ENCODE results near the gene NPAS3. TPM values are rescaled to one million over a fixed set of nuclear protein-coding genes. Genes with fewer than 3 reads are reported as not detected.

Gene NPAS3
- total RNA-seq, 1 experiment from 2014 or later = not detected

DNA sequence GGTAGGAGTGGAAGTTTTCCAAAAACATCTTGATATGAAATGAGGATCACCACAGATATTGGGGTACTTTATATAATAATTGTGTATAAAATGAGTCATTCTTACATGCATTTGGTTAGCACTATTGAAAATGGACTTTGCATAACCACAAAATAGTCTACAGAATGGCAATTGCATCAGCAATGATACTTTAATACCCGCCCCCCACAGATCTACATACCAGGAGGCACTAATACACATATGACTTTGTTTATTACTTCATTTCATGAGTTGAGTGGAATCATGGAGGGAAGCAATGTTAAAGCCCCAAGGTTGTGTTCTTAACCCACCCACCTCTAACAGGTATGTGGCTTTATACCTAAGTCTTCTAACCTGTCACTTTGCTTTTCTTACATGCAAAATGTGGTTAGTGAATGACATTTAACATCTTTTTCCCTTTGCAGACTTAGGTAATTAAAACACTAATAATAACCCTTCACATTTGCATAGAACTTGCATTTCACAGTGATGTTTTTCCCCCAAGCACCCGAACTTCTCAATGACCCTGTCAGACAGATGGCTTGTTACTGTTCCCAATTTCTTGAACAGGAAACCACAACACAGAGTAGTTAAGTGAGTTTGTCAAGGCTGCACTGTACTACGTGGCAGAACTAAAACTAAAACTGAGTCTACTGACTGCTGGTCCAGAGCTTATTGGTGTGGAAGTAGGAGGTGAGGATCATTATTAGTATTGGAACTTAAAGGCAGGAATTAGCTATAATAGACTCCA lies 101.9 kb downstream of the NPAS3 start:
- peaks cover 0 to 3% of the 10 kb centered on the region in 2 experiments; a peak in 1 of 4 replicates for H3K9me3 ChIP-seq (ENCODE audit: control insufficient read depth in 1 of 2, insufficient read depth in 1 of 2, low read depth in 1 of 2, low read length in 2 of 2)
- no peaks in the 10 kb centered on the region for H3K79me2 ChIP-seq (ENCODE audit: insufficient read depth, low read length)
- POLR2A ChIA-PET = no interaction called here

GRCh38 chr14:33042591-33042990 lies 103.9 kb downstream of the NPAS3 start:
- Histone ChIP-seq H3K79me2 (ENCODE audit: insufficient read depth, low read length) (no peaks in the 10 kb centered on the region), H3K9ac (ENCODE audit: low read length) (no peak overlapping the region), H3K9me2 (ENCODE audit: insufficient read depth) (no peaks in the 10 kb centered on the region), H3K27ac (ENCODE audit: low read depth, low read length) (no peak overlapping the region), H3K4me2 (ENCODE audit: low read length) (no peak overlapping the region), H3K4me3 (replicated peaks in 1 of 2; ENCODE audit: low read depth in 1 of 2, low read length in 2 of 2) (no peak overlapping the region), H2AFZ (ENCODE audit: low read depth, low read length, poor library complexity, severe bottlenecking) (no peak overlapping the region), H3K36me3 (ENCODE audit: control insufficient read depth in 1 of 2, insufficient read depth in 2 of 2, low read length in 2 of 2) (no peaks in the 10 kb centered on the region), H4K20me1 (ENCODE audit: insufficient read depth) (no peaks in the 10 kb centered on the region), H3K4me1 (ENCODE audit: control insufficient read depth in 1 of 2, insufficient read depth in 2 of 2, low read length in 2 of 2) (no peaks in the 10 kb centered on the region), H3K9me3 (ENCODE audit: control insufficient read depth in 1 of 2, insufficient read depth in 1 of 2, low read depth in 1 of 2, low read length in 2 of 2) (peaks cover 0 to 3% of the 10 kb centered on the region in 2 experiments; a peak in 1 of 4 replicates), H3K27me3 (ENCODE audit: insufficient read depth, low read length) (no peaks in the 10 kb centered on the region)
- ChIA-PET CTCF (no interaction called here), RAD21 (ENCODE audit: low non-redundant PET in 1 of 2, low total read pairs in 2 of 2, uncharacterized antibody in 2 of 2, unreplicated experiment in 2 of 2) (no interaction called here), POLR2A (no interaction called here)
- no TSS peak for BruUV-seq (replicated peaks)
- intact Hi-C loops (cut with micrococcal nuclease) = no loop called here
- no peak for DNase-seq (ENCODE audit: low read depth, low spot score)
- ATAC-seq = no peak
- TF ChIP-seq CEBPB (IDR thresholded peaks at IDR 0.05; ENCODE audit: low read depth) = no peak
- no peak for TF ChIP-seq YY1 (IDR thresholded peaks at IDR 0.05; ENCODE audit: extremely low read depth, insufficient replicate concordance, low read depth, low read length)
- no peak for TF ChIP-seq ZNF274 (IDR thresholded peaks at IDR 0.05; ENCODE audit: low read depth, low read length)
- TF ChIP-seq ELF1 (IDR thresholded peaks at IDR 0.05; ENCODE audit: borderline replicate concordance, low read depth) = no peak
- TF ChIP-seq, protein P1, sequence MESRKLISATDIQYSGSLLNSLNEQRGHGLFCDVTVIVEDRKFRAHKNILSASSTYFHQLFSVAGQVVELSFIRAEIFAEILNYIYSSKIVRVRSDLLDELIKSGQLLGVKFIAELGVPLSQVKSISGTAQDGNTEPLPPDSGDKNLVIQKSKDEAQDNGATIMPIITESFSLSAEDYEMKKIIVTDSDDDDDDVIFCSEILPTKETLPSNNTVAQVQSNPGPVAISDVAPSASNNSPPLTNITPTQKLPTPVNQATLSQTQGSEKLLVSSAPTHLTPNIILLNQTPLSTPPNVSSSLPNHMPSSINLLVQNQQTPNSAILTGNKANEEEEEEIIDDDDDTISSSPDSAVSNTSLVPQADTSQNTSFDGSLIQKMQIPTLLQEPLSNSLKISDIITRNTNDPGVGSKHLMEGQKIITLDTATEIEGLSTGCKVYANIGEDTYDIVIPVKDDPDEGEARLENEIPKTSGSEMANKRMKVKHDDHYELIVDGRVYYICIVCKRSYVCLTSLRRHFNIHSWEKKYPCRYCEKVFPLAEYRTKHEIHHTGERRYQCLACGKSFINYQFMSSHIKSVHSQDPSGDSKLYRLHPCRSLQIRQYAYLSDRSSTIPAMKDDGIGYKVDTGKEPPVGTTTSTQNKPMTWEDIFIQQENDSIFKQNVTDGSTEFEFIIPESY (IDR thresholded peaks at IDR 0.05; ENCODE audit: extremely low read depth, insufficient replicate concordance, low read length) = no peak
- TF ChIP-seq EGR1 (IDR thresholded peaks at IDR 0.05; ENCODE audit: low read depth) = no peak
- no peak for TF ChIP-seq SIN3A (IDR thresholded peaks at IDR 0.05; ENCODE audit: low read depth)
- TF ChIP-seq MAX (IDR thresholded peaks at IDR 0.05) = no peak
- TF ChIP-seq EZH2 (IDR thresholded peaks at IDR 0.05) = no peak
- no peak for TF ChIP-seq ATF3 (IDR thresholded peaks at IDR 0.05)
- no peak for TF ChIP-seq CBX3 (IDR thresholded peaks at IDR 0.05; ENCODE audit: low read depth)
- no peak for TF ChIP-seq EZH2phosphoT487 (IDR thresholded peaks at IDR 0.05; ENCODE audit: borderline replicate concordance)
- no peak for TF ChIP-seq JUND (IDR thresholded peaks at IDR 0.05)
- no peak for TF ChIP-seq POLR2A (IDR thresholded peaks at IDR 0.05; ENCODE audit: borderline replicate concordance, extremely low read depth, insufficient read depth, insufficient read length)
- TF ChIP-seq, protein P2, sequence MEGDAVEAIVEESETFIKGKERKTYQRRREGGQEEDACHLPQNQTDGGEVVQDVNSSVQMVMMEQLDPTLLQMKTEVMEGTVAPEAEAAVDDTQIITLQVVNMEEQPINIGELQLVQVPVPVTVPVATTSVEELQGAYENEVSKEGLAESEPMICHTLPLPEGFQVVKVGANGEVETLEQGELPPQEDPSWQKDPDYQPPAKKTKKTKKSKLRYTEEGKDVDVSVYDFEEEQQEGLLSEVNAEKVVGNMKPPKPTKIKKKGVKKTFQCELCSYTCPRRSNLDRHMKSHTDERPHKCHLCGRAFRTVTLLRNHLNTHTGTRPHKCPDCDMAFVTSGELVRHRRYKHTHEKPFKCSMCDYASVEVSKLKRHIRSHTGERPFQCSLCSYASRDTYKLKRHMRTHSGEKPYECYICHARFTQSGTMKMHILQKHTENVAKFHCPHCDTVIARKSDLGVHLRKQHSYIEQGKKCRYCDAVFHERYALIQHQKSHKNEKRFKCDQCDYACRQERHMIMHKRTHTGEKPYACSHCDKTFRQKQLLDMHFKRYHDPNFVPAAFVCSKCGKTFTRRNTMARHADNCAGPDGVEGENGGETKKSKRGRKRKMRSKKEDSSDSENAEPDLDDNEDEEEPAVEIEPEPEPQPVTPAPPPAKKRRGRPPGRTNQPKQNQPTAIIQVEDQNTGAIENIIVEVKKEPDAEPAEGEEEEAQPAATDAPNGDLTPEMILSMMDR (IDR thresholded peaks at IDR 0.05 in 2 of 3, conservative IDR thresholded peaks at IDR 0.05 in 1 of 3; ENCODE audit: borderline replicate concordance in 1 of 3, insufficient read depth in 1 of 3, low read depth in 2 of 3, low read length in 2 of 3) = no peak
- TF ChIP-seq ZFX (IDR thresholded peaks at IDR 0.05) = no peak

More for the DNA sequence above, 101.9 kb downstream of the NPAS3 start:
- DNase-seq (ENCODE audit: low read depth, low spot score) = no peak
- intact Hi-C loops (cut with micrococcal nuclease) = no loop called here
- Histone ChIP-seq H3K36me3 (ENCODE audit: control insufficient read depth in 1 of 2, insufficient read depth in 2 of 2, low read length in 2 of 2) (no peaks in the 10 kb centered on the region), H3K27ac (ENCODE audit: low read depth, low read length) (no peak overlapping the region), H3K4me3 (replicated peaks in 1 of 2; ENCODE audit: low read depth in 1 of 2, low read length in 2 of 2) (no peak overlapping the region), H3K4me2 (ENCODE audit: low read length) (no peak overlapping the region), H3K27me3 (ENCODE audit: insufficient read depth, low read length) (no peaks in the 10 kb centered on the region), H3K9ac (ENCODE audit: low read length) (no peak overlapping the region), H2AFZ (ENCODE audit: low read depth, low read length, poor library complexity, severe bottlenecking) (no peak overlapping the region), H3K4me1 (ENCODE audit: control insufficient read depth in 1 of 2, insufficient read depth in 2 of 2, low read length in 2 of 2) (no peaks in the 10 kb centered on the region), H3K9me2 (ENCODE audit: insufficient read depth) (no peaks in the 10 kb centered on the region), H4K20me1 (ENCODE audit: insufficient read depth) (no peaks in the 10 kb centered on the region)
- ChIA-PET RAD21 (ENCODE audit: low non-redundant PET in 1 of 2, low total read pairs in 2 of 2, uncharacterized antibody in 2 of 2, unreplicated experiment in 2 of 2) (no interaction called here), CTCF (no interaction called here)
- no peak for TF ChIP-seq ZFX (IDR thresholded peaks at IDR 0.05)
- TF ChIP-seq ELF1 (IDR thresholded peaks at IDR 0.05; ENCODE audit: borderline replicate concordance, low read depth) = no peak
- no peak for TF ChIP-seq JUND (IDR thresholded peaks at IDR 0.05)
- ATAC-seq = no peak
- no TSS peak for BruUV-seq (replicated peaks)
